Measurements from ENCODE around the gene CCDC93. TPM values are rescaled to one million over a fixed set of nuclear protein-coding genes. Genes with fewer than 3 reads are reported as not detected.

CCDC93 gene
- total RNA-seq, 6 experiments from 2014 or later = 12.5 to 15.9 (median 14.6) TPM

- peaks cover 0 to 70% (median 11%) of the 10 kb centered on the region in 4 donors for H3K36me3 ChIP-seq
- 74% methylated on average over 6 of the region's 6 CpGs for WGBS (ENCODE audit: insufficient coverage, low coverage, low lambda C conversion rate, missing lambda C conversion rate)
- no peak for DNase-seq
- TF ChIP-seq POLR2A (IDR thresholded peaks at IDR 0.05) = no peak
- TF ChIP-seq CTCF (IDR thresholded peaks at IDR 0.05) = no peak
- H3K27ac ChIP-seq = no peak overlapping the region
- H3K4me3 ChIP-seq = no peak overlapping the region
- H3K4me1 ChIP-seq = no peaks in the 10 kb centered on the region
- intact Hi-C loops (cut with DNase I) = no loop called here
- no peak for ATAC-seq
- H3K9me3 ChIP-seq = no peaks in the 10 kb centered on the region
- no peaks in the 10 kb centered on the region for H3K27me3 ChIP-seq
These were observed 41.3 kb downstream of the CCDC93 start for GRCh38 chr2:117972476-117973123.

GRCh38 chr2:117968722-117969121 lies 45.1 kb downstream of the CCDC93 start:
- intact Hi-C loops (cut with DNase I) = no loop called here
- no peak overlapping the region for H3K27ac ChIP-seq
- ATAC-seq (no peak), DNase-seq (no peak)
- H3K4me3 ChIP-seq = no peak overlapping the region
- TF ChIP-seq POLR2A (IDR thresholded peaks at IDR 0.05) (no peak), CTCF (IDR thresholded peaks at IDR 0.05) (no peak)
- no peaks in the 10 kb centered on the region for H3K9me3 ChIP-seq
- no peaks in the 10 kb centered on the region for H3K4me1 ChIP-seq
- peaks cover 0 to 50% (median 11%) of the 10 kb centered on the region in 4 donors for H3K36me3 ChIP-seq
- WGBS (ENCODE audit: insufficient coverage, low coverage, low lambda C conversion rate, missing lambda C conversion rate) = 100% methylated on average over 2 of the region's 2 CpGs
- H3K27me3 ChIP-seq = no peaks in the 10 kb centered on the region

GRCh38 chr2:117967977-117968718 lies 45.7 kb downstream of the CCDC93 start:
- ATAC-seq (peak in 1 of 4 donors; percentile 49), DNase-seq (no peak)
- Histone ChIP-seq H3K27ac (no peak overlapping the region), H3K4me3 (no peak overlapping the region), H3K27me3 (no peaks in the 10 kb centered on the region), H3K36me3 (peaks cover 0 to 45% (median 10%) of the 10 kb centered on the region in 4 donors), H3K9me3 (no peaks in the 10 kb centered on the region), H3K4me1 (no peaks in the 10 kb centered on the region)
- WGBS (ENCODE audit: insufficient coverage, low coverage, low lambda C conversion rate, missing lambda C conversion rate) = 79% methylated on average over 4 of the region's 4 CpGs
- intact Hi-C loops (cut with DNase I) = no loop called here
- TF ChIP-seq CTCF (IDR thresholded peaks at IDR 0.05) (no peak), POLR2A (IDR thresholded peaks at IDR 0.05) (no peak)

GRCh38 chr2:117963446-117963845 lies 50.4 kb downstream of the CCDC93 start:
- no peak overlapping the region for H3K4me3 ChIP-seq
- H3K36me3 ChIP-seq = peaks cover 0 to 35% (median 7%) of the 10 kb centered on the region in 4 donors
- intact Hi-C loops (cut with DNase I) = no loop called here
- H3K4me1 ChIP-seq = no peaks in the 10 kb centered on the region
- no peak overlapping the region for H3K27ac ChIP-seq
- no peaks in the 10 kb centered on the region for H3K9me3 ChIP-seq
- ATAC-seq = no peak
- no peaks in the 10 kb centered on the region for H3K27me3 ChIP-seq
- 86% methylated on average over 1 of the region's 1 CpG for WGBS (ENCODE audit: insufficient coverage, low coverage, low lambda C conversion rate, missing lambda C conversion rate)
- no peak for TF ChIP-seq POLR2A (IDR thresholded peaks at IDR 0.05)
- TF ChIP-seq CTCF (IDR thresholded peaks at IDR 0.05) = no peak
- DNase-seq = no peak
